ENCODE measurements around the gene NIP7.
A peak's percentile ranks its signal among the peaks of the same experiment; 100 is the strongest.

NIP7 gene

GRCh38 chr16:69324013-69324531, 15.5 kb upstream of the NIP7 start:
- Histone ChIP-seq H3K4me1 (ENCODE audit: control extremely low read depth in 1 of 4, control insufficient read depth in 4 of 4, insufficient read depth in 4 of 4, low read length in 3 of 4) (peaks cover 0 to 33% (median 16%) of the 10 kb centered on the region in 4 experiments), H3K36me3 (ENCODE audit: control insufficient read depth in 4 of 4, insufficient read depth in 4 of 4, low read length in 3 of 4) (peaks cover 16 to 90% (median 74%) of the 10 kb centered on the region in 4 experiments), H3K27ac (ENCODE audit: insufficient read depth in 1 of 2, low read depth in 1 of 2, low read length in 2 of 2, poor library complexity in 1 of 2, severe bottlenecking in 2 of 2) (no peak overlapping the region), H3K4me3 (ENCODE audit: control insufficient read depth in 1 of 7, extremely low read depth in 1 of 7, insufficient read depth in 4 of 7, low read depth in 2 of 7, low read length in 6 of 7) (no peak overlapping the region), H3K9me3 (ENCODE audit: control extremely low read depth in 1 of 5, control insufficient read depth in 4 of 5, insufficient read depth in 2 of 5, low read depth in 1 of 5, low read length in 4 of 5) (no peaks in the 10 kb centered on the region), H3K27me3 (replicated peaks in 2 of 5; ENCODE audit: control insufficient read depth in 4 of 5, insufficient read depth in 5 of 5, low read length in 4 of 5) (no peaks in the 10 kb centered on the region)
- ChIA-PET POLR2A (no interaction called here), CTCF (interaction anchor here (1.5 to 7.8 kb wide), 3 partner anchors 10 to 57 kb away, joined by 3 to 28 read pairs (median 5); partner anchors contain the start of gene VPS4A)
- no peak for DNase-seq
- WGBS (ENCODE audit: insufficient coverage): 94% methylated on average over 7 of the region's 8 CpGs

DNA sequence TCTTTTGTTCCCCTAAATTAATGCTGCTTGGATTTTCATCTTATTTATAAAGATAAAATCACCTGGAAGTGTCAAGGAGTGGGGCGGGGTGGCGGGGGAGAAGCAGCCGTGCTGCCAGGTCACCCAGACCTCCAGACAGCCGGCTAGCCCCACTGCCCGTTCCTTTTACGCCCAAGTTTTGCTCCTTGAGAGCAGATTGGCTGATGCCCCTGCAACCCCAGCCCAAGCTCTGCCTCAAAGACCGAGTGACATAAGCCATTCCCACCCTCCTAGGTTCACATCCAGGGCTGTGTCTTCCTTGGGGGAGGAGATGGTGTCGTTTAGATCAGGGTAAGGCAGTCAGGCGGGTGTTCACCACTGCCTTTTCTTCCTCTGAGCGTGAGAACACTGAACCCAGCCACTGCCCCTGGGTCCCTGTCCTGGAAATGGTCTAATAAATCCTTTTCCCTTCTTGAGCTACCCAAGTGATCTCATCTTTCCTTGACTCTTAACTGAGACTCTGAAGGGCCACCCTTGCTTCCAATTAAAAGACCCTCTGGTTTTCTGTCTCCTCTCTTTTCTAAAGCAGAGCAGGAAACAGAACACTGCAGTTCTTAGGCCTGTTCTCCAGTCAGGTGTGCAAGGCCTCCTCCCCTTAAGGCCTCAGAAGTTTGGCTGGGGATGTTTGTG, 14.9 kb upstream of the NIP7 start:
- POLR2A ChIA-PET: no interaction called here
- CTCF ChIA-PET: interaction anchor here (0.5 to 7.8 kb wide), 3 partner anchors 11 to 354 kb away, joined by 3 to 28 read pairs (median 3); partner anchors contain the start of gene VPS4A
- 95% methylated on average over 10 of the region's 10 CpGs for WGBS (ENCODE audit: insufficient coverage)
- Histone ChIP-seq H3K4me3 (ENCODE audit: control insufficient read depth in 1 of 7, extremely low read depth in 1 of 7, insufficient read depth in 4 of 7, low read depth in 2 of 7, low read length in 6 of 7) (no peak overlapping the region), H3K9me3 (ENCODE audit: control extremely low read depth in 1 of 5, control insufficient read depth in 4 of 5, insufficient read depth in 2 of 5, low read depth in 1 of 5, low read length in 4 of 5) (no peaks in the 10 kb centered on the region), H3K36me3 (ENCODE audit: control insufficient read depth in 4 of 4, insufficient read depth in 4 of 4, low read length in 3 of 4) (peaks cover 15 to 84% (median 69%) of the 10 kb centered on the region in 4 experiments), H3K27me3 (replicated peaks in 2 of 5; ENCODE audit: control insufficient read depth in 4 of 5, insufficient read depth in 5 of 5, low read length in 4 of 5) (no peaks in the 10 kb centered on the region), H3K27ac (ENCODE audit: insufficient read depth in 1 of 2, low read depth in 1 of 2, low read length in 2 of 2, poor library complexity in 1 of 2, severe bottlenecking in 2 of 2) (no peak overlapping the region), H3K4me1 (ENCODE audit: control extremely low read depth in 1 of 4, control insufficient read depth in 4 of 4, insufficient read depth in 4 of 4, low read length in 3 of 4) (peaks cover 0 to 39% (median 22%) of the 10 kb centered on the region in 4 experiments)
- DNase-seq: no peak

- Histone ChIP-seq H3K4me1 (ENCODE audit: control extremely low read depth in 1 of 4, control insufficient read depth in 4 of 4, insufficient read depth in 4 of 4, low read length in 3 of 4) (peaks cover 0 to 43% (median 26%) of the 10 kb centered on the region in 4 experiments), H3K9me3 (ENCODE audit: control extremely low read depth in 1 of 5, control insufficient read depth in 4 of 5, insufficient read depth in 2 of 5, low read depth in 1 of 5, low read length in 4 of 5) (no peaks in the 10 kb centered on the region), H3K4me3 (ENCODE audit: control insufficient read depth in 1 of 7, extremely low read depth in 1 of 7, insufficient read depth in 4 of 7, low read depth in 2 of 7, low read length in 6 of 7) (no peak overlapping the region), H3K36me3 (ENCODE audit: control insufficient read depth in 4 of 4, insufficient read depth in 4 of 4, low read length in 3 of 4) (peaks cover 15 to 73% (median 58%) of the 10 kb centered on the region in 4 experiments), H3K27me3 (replicated peaks in 2 of 5; ENCODE audit: control insufficient read depth in 4 of 5, insufficient read depth in 5 of 5, low read length in 4 of 5) (no peaks in the 10 kb centered on the region), H3K27ac (ENCODE audit: insufficient read depth in 1 of 2, low read depth in 1 of 2, low read length in 2 of 2, poor library complexity in 1 of 2, severe bottlenecking in 2 of 2) (no peak overlapping the region)
- CTCF ChIA-PET: interaction anchor here (1.0 to 7.8 kb wide), 3 partner anchors 12 to 175 kb away, joined by 3 to 28 read pairs (median 3); partner anchors contain the start of gene VPS4A
- POLR2A ChIA-PET: no interaction called here
- no peak for DNase-seq
- 100% methylated on average over 4 of the region's 6 CpGs for WGBS (ENCODE audit: insufficient coverage)
Observed at GRCh38 chr16:69325784-69326171, 13.8 kb upstream of the NIP7 start.

DNA sequence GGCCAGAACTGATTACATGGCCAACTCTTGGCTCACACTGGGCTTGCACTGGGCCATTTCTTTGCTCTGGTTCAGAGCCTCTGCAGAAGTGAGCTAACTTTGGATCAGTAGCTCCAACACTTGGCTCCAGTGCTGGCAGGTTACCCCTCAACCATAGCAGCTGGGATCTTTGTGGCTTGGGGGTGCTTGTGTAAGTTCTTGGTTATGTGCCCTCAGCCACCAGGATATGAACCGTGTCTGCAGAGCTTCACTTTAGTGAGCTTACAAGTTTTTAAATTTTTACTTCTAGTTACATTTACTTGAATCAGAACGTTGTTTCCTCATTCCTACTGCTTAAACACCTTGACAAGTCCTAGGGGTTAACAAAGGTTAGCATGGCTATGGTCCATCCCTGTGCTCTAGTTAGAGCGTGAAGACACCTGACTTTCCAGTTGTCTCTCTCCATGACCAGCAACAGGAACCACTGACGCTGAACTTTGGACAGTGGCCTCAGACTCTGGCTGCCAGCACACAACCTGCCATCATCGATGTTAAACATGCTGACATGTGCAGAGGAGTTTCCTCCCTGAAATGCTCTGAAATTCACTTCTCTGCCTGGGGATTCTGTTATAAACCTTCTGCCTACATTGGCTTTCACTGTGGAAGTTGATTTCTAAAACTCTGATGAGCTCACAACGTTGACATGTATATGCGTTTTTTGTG, 13.2 kb upstream of the NIP7 start:
- 91% methylated on average over 6 of the region's 7 CpGs for WGBS (ENCODE audit: insufficient coverage)
- H3K9me3 ChIP-seq (ENCODE audit: control extremely low read depth in 1 of 5, control insufficient read depth in 4 of 5, insufficient read depth in 2 of 5, low read depth in 1 of 5, low read length in 4 of 5): no peaks in the 10 kb centered on the region
- H3K4me3 ChIP-seq (ENCODE audit: control insufficient read depth in 1 of 7, extremely low read depth in 1 of 7, insufficient read depth in 4 of 7, low read depth in 2 of 7, low read length in 6 of 7): no peak overlapping the region
- no peaks in the 10 kb centered on the region for H3K27me3 ChIP-seq (replicated peaks in 2 of 5; ENCODE audit: control insufficient read depth in 4 of 5, insufficient read depth in 5 of 5, low read length in 4 of 5)
- ChIA-PET POLR2A (no interaction called here), CTCF (interaction anchor here (0.8 to 7.8 kb wide), 4 partner anchors 9 to 175 kb away, joined by 3 to 28 read pairs (median 3); partner anchors contain the start of gene VPS4A)
- H3K4me1 ChIP-seq (ENCODE audit: control extremely low read depth in 1 of 4, control insufficient read depth in 4 of 4, insufficient read depth in 4 of 4, low read length in 3 of 4): peaks cover 0 to 48% (median 30%) of the 10 kb centered on the region in 4 experiments
- H3K27ac ChIP-seq (ENCODE audit: insufficient read depth in 1 of 2, low read depth in 1 of 2, low read length in 2 of 2, poor library complexity in 1 of 2, severe bottlenecking in 2 of 2): no peak overlapping the region
- H3K36me3 ChIP-seq (ENCODE audit: control insufficient read depth in 4 of 4, insufficient read depth in 4 of 4, low read length in 3 of 4): peaks cover 13 to 68% (median 53%) of the 10 kb centered on the region in 4 experiments
- no peak for DNase-seq

GRCh38 chr16:69327585-69328310, 11.8 kb upstream of the NIP7 start:
- Histone ChIP-seq H3K36me3 (ENCODE audit: control insufficient read depth in 4 of 4, insufficient read depth in 4 of 4, low read length in 3 of 4) (peaks cover 9 to 62% (median 47%) of the 10 kb centered on the region in 4 experiments), H3K4me3 (ENCODE audit: control insufficient read depth in 1 of 7, extremely low read depth in 1 of 7, insufficient read depth in 4 of 7, low read depth in 2 of 7, low read length in 6 of 7) (no peak overlapping the region), H3K27me3 (replicated peaks in 2 of 5; ENCODE audit: control insufficient read depth in 4 of 5, insufficient read depth in 5 of 5, low read length in 4 of 5) (no peaks in the 10 kb centered on the region), H3K9me3 (ENCODE audit: control extremely low read depth in 1 of 5, control insufficient read depth in 4 of 5, insufficient read depth in 2 of 5, low read depth in 1 of 5, low read length in 4 of 5) (no peaks in the 10 kb centered on the region), H3K27ac (ENCODE audit: insufficient read depth in 1 of 2, low read depth in 1 of 2, low read length in 2 of 2, poor library complexity in 1 of 2, severe bottlenecking in 2 of 2) (peak overlapping the region in 1 of 2 experiments; percentile 49), H3K4me1 (ENCODE audit: control extremely low read depth in 1 of 4, control insufficient read depth in 4 of 4, insufficient read depth in 4 of 4, low read length in 3 of 4) (peaks cover 0 to 48% (median 30%) of the 10 kb centered on the region in 4 experiments)
- ChIA-PET CTCF (interaction anchor here (1.7 to 7.8 kb wide), 3 partner anchors 9 to 14 kb away, joined by 6 to 28 read pairs (median 9); partner anchors contain the start of gene VPS4A), POLR2A (no interaction called here)
- no peak for DNase-seq
- WGBS (ENCODE audit: insufficient coverage): 95% methylated on average over 9 of the region's 14 CpGs

- H3K9me3 ChIP-seq (ENCODE audit: control extremely low read depth in 1 of 5, control insufficient read depth in 4 of 5, insufficient read depth in 2 of 5, low read depth in 1 of 5, low read length in 4 of 5): no peaks in the 10 kb centered on the region
- H3K4me3 ChIP-seq (ENCODE audit: control insufficient read depth in 1 of 7, extremely low read depth in 1 of 7, insufficient read depth in 4 of 7, low read depth in 2 of 7, low read length in 6 of 7): peak overlapping the region in 2 of 7 experiments; percentile 86 to 87
- peaks cover 14 to 65% (median 45%) of the 10 kb centered on the region in 4 experiments for H3K36me3 ChIP-seq (ENCODE audit: control insufficient read depth in 4 of 4, insufficient read depth in 4 of 4, low read length in 3 of 4)
- no peak for DNase-seq
- CTCF ChIA-PET: interaction anchor here (1.2 to 7.8 kb wide), 5 partner anchors 9 to 15 kb away, joined by 3 to 28 read pairs (median 6); partner anchors contain the start of gene VPS4A
- WGBS (ENCODE audit: insufficient coverage): 99% methylated on average over 8 of the region's 10 CpGs
- H3K27me3 ChIP-seq (replicated peaks in 2 of 5; ENCODE audit: control insufficient read depth in 4 of 5, insufficient read depth in 5 of 5, low read length in 4 of 5): no peaks in the 10 kb centered on the region
- peak overlapping the region in 1 of 2 experiments; percentile 27 for H3K27ac ChIP-seq (ENCODE audit: insufficient read depth in 1 of 2, low read depth in 1 of 2, low read length in 2 of 2, poor library complexity in 1 of 2, severe bottlenecking in 2 of 2)
- POLR2A ChIA-PET: no interaction called here
- H3K4me1 ChIP-seq (ENCODE audit: control extremely low read depth in 1 of 4, control insufficient read depth in 4 of 4, insufficient read depth in 4 of 4, low read length in 3 of 4): peaks cover 0 to 48% (median 30%) of the 10 kb centered on the region in 4 experiments
Observed at GRCh38 chr16:69328854-69329316, 10.7 kb upstream of the NIP7 start.

Data from common myeloid progenitor, CD34-positive (primary cell).